UCSD-AML1 (cell line): ENCODE measurements around the gene WHAMM.

Experiments used
- DNase-seq: peaks from one replicate; lab custom pipeline; 2025; ENCODE audit not compliant: unreplicated experiment; lab: John Stamatoyannopoulos, UW

Gene WHAMM

DNA sequence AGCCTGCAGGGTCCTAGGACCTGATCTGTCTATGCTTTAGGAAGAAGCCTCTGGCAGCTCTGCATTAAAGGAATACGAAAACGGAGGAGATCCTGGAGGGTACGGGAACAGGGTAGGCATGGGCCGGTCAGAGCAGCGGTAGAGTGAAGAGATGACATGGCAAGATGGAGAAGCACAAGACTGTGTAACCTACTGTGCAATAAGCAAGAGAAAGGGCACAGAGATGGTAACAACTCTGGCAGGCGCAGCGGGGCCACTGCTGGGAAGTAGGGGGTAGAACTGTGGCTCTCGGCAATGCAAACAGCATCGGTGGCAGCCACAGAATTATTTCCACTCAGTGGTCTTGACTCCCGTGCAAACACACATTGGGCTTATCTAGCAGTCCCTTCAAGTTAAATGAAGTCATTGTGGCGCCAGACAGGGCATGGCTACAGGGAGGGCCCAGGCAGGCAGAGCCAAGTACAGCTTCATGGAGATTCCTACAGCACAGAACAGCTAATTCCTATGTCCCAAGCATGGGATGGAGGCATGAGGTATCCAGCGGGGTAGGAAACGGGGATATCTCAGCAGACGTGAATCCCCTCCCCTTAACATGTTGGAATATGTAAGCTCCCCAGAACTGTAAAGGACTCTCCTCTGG, 28.8 kb downstream of the WHAMM start:
- DNase-seq = no peak

DNA sequence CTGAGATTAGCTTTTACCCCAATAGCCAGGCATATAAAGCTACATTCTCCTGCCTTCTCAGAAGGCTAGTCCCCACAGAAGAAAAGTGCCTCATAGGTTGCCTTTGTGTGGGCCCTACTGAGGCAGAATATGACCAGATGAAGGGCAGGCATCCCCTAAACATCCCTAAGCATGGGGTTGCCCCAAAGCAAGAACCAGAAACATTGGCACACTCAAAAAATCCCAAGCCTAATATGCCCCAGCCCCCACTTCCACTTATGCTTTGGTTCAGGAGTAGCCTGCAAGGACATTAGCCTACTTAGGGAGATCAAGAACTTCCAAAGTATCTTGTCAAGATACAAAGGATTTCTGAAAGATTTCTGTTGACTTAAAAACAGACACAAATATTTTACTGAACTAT, 29.7 kb downstream of the WHAMM start:
- no peak for DNase-seq

DNA sequence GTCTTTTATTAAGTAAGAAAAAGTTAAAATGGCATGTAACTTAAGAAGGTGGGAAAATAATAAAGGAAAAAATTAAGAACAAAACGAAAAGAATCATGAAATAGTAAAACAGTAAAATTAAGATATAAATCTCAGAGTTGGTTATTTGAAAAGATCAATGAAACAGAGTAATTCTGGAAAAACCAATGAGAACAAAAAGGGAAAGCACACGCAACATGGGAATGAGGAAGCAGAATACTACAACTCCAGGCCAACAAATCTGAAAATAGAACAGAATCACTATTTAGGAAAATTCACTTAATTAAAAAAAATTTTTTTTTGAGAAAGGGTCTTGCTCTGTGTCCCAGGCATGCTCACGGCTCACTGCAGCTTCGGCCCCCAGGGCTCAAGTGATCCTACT, 30.7 kb downstream of the WHAMM start:
- DNase-seq = no peak

DNA sequence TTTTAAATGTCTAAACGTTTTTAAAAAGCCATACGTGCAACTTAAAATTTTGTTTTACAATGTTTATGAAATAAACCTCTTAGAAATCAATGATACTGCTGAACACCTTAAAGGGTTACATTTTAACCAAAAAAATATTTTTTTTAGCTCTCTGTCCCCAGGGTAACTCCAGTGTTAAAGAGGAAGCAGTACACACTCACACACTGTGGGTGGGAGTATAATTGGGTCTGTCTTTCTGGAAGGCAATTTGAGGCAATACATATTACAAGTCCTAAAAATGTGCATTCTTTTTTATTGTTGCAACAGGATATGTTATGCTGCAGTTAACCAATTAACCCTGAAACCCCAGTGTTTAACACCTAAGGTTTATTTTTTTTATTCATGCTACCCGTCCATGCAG, 34.1 kb downstream of the WHAMM start:
- no peak for DNase-seq

DNA sequence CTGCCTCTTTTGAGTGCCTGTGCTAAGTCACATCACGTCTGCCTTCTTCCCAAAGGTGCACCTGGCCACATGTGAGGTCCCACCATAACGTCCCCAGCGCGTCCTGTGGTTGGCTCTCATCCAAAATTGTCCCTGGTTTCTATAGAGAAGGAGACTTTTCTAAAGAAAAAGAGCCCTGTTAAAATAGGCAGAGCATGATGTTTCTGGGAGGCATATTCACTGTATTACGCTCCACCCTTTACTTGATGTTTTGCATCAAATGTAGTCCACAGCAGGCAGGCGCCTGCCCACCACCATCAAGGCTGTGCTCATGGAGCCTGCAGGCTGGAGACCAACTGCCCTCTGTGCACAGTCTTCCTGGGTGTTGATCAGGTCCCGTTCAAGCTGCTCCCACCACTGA, 36.3 kb downstream of the WHAMM start:
- no peak for DNase-seq

DNA sequence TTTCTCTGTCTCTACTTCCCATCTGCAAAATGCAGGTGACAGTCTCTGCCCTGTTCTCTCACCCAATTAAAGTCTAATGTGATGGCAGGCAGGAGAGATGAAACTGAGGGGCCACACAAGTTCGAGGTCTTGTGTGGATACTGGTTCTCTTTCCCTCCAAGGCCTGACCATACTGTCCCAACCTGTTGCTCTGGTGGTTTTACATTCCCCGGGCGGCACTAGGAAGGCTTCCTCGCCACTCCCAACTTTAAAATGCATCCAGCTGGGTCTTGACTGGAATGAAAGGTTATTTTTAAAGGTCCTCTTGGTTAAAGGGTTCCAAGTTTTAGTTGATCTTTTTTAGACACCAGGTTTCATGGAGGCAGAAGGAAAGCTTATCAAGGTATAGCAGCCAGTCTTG, 37.2 kb downstream of the WHAMM start:
- DNase-seq = no peak

DNA sequence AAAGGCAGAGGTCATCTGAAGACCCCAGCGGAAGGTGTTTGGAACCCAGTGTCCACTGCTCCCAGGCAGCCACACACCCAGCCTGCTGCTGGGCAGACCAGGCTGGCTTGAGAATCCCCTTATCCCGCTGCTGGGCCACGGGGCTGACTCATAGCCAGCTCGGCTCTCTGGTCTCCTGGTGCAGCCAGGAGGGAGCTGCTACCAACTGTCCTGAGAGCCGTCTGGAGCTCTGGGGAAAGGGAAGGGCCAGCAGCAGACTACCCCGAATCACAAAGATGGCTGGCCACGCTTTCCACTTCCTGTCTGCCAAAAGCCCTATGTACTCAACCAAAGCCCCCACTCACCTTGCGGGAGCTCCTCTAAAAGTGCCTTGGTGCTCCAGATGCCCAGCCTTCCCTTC, 38.3 kb downstream of the WHAMM start:
- DNase-seq = no peak

DNA sequence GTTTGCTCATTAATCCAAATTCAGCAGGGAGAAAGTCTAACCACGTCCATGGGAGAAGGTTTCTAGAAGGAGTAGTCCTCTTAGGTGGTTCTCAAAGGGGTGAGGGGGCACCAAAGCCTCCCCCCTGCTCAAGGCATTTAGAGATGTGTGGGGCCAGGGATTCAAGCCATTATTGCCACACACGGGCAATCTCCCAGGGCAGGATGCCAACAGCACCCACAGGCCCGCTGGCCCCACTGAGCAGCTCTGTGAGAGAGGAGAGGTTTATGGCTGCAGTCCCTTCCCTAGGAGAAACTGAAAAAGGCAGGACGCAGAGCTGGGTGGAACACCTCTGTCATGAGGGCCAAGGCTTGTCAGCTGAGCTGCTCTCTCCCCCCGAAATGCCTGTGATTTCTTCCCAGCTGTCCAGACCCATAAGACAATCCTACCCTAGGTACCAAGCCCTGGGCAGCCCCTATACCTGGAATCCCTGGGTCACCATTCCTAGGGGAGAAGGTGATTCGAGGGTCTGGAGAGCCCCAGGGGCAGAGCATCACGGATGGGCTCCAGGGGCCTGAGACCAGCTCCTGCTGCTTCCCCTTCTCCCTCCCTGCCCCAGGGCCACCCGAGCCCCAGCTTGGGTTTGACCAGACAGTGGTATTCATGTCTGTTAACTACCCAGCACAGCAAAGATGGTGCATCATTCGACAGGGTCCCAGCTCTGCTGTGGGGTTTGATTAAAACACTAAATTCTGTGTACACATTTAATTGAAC, 39.0 kb downstream of the WHAMM start:
- no peak for DNase-seq

DNA sequence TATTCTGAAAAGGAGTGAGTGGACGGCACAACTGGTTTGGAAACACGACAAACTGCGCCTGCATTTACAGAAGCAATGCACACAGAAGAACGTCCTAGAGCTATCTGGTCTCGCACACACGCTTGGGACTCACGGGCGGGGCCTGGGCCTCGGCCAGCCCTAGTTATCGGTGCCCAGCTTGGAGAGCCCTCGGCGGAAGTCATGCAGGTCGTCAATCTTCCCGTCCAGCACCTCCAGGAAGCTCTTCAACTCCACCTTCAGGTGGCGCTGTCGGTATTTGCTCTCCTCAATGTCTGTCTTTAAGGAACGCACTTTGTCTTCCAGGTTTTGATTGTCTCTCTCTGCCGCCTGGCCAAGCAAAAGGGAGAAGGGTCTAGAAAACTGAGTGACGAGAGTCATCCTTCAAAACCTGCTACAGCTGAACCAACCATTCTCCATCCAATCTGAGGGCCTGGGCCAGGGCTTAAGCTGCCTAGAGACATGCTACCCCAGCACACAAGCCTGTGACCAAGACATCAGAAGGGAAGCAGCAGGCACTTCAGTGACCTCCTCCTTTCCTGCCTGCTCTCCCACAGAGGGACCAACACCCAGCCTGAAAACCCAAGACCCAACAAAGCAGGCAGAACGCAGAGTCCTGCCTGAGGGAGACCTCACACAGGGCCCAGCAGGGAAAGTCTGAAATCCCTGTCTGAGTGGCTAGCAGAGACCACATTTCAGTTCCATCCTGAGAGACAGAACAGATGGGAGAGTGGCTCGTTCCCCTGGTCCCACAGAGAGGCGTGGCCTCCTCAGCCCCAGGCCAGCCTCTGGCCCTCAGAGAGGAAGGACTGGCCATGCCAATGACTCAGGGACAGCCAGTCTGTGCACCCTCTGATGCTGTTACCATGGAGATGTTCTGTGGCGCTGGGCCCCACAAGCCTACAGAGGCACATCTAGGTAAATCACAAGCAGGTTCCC, 40.4 kb downstream of the WHAMM start:
- peak; percentile 70 for DNase-seq

DNA sequence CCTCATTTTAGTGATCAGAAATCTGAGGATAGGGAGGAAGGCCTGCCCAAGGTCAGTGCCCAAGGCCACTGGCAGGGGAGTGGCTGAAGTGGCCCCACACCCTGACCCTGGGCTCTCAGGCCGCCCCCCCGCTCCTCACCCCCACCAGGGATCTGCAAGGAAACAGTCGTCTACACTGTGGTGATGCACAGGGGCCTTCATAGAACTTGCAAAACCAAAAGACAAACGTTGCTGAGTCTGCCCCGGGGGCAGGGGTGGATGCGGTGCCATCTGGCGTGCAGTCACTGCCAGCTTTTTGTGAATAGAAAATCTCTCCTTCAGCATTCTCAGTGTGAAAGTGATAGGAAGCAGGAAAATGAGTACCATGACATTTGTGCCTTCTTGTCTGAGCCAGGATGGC, 41.3 kb downstream of the WHAMM start:
- DNase-seq = no peak

DNA sequence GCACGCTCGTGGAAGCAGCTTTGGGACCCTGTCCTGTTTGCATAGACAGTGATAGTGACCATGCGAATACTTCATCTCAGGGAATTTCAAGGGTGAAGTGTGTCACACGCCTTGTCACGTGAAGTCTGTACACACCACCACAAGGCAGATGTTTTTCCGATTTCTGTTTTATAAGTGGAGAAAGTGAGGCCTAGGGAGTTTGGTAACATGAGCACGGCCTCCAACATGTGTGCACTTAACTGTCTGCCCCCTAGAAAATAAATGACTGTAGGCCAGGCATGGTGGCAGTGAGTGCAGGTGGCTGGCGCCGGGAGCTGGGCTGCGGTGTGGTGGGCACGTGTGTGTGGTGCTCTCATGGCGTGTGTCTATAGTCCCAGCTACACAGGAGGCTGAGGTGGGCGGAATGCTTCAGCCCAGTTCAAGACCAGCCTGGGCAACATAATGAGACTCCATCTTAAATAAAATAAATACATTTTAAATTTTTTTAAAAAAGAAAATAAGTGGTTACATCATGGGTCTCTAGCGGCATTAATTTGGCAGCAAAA, 42.0 kb downstream of the WHAMM start:
- DNase-seq = no peak

DNA sequence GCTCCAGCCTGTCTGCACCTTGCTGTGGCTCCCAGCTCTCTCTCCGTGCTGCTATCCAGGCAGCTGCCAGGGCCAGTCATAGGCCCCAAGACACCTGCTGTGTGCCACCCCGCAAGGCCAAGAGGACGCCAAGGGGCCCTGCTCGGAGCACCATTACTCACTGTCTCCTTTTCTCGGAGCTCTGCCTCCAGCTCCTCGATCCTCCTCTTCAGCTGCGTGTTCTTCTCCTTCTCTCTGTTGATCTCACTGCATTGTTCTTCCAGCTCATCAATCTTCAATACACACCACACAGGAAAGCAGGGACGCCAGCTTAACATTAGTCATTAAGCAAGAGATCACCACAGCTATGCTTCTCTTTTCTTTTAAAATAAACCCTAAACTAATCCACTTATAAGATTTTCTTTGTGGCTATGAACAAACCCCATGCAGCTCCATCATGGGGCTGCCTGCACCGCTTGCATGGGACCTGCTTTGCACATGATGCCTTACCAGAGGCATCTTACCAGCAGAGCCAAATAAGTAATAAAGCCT, 42.6 kb downstream of the WHAMM start:
- no peak for DNase-seq

DNA sequence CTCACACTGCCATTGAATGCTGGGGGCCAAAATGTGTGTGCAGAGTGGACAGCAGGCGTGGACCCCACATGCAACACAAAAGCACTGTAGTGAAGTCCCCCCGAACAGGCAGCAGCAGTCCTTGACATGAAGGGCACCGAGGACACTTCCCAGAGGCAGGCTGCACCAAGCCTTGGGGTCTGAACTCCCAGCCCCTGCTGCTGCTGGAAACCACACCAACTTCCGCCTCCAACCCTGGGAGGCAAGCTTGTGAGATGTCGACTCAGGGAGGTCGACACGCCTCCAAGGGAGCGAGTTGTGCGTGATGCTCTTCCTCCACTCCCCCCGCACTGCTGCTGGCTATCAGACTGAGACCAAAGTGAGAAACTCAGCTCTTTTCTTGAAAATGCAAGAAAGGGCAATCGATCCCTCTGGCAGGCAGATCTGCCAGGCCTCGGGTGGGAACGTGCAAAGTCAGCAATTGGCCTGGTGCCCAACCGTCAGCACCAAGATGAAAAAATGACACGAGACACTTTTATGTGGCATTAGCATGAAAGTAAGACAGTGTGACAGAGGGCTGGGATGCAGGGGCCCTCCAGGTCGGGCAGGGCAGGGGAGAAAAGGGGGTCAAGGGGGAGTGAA, 43.6 kb downstream of the WHAMM start:
- DNase-seq = no peak

DNA sequence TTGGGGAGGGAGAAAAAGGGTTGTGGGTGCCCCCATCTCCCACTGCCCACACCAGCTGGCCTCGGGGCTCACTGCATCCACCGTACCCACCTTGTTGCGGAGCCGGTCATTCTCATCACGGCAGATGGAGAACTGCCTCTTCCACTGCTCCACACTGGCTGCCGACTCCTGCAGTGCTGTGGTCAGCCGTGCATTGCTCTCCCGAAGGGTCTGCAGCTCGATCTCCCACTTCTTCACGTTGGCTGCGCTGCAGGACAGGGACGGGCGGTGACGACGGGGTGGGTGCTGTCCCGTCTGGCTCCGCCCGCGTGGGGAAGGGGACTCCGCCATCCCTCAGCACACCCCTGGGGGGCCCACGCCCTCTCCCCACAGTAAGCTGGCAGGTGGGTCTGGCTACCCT, 45.1 kb downstream of the WHAMM start:
- no peak for DNase-seq

DNA sequence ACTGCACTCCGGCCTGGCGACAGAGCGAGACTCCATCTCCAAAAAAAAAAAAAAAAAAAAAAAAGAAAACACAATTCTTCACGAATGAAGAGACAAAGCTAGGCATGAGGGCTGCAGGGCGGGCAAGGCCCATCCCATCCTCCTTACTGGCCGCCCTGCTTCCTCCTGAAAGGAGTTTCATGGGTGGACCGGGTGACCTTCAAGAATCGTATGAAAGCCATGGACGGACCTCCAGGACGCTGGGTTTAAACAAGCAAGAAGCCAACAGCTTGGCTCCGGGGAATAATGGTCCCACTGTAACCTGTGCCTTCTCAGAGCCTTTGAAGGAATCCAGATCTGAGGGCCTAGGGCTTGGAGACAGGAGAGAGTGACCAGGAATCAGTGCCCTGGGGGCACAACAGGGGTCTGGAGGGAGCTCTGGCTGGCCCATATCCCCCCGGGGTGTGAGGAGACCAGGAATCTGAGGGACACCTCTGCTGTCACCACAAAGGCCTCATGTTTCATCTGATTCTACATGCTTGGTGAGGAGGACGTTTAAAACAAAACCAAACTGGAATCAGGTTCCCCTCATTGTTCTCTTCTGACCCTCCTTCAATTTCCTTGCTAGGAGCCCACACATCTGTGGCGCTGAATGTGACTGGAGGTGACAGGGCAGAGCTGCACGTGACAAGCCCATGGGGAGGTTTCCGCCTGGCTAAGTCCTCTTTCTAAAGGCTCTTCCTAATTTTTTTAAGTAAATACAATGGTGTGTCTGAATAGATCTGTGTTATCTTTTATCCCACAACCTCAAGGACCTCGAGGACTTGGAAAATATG, 46.1 kb downstream of the WHAMM start:
- DNase-seq = peak; percentile 57

DNA sequence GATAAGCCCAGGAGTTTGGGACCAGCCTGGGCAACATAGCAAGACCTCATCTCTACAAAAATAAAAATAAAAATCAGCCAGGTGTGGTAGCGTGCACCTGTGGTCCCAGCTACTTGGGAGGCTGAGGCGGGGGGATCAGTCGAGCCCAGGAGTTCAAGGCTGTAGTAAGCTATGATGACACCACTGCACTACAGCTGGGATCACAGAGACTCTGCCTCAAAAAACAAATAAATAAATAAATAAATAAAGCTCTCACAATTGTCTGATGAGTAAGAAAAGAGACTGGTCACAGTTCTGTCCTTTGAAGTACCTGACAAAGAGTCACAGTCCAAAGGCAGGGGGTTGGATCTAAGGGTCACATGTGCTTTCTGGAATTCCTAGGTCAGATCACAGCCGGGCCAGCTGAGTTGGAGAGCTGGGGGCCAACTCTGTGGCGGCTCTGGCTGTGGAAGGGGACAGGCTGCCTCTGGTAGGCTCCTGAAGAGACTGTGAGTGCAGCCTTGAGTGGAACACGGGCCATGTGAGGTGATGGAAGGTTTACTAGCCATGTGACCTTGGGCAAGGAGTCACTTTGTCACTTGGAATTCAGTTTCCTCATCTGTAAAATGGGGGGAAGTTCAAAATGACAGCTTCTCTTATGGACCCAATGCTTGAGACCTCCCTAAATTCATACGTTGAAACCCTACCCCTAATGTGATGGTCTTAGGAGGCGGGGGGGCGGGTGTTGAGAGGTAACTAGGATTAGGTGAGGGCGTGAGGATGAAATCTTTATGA, 47.2 kb downstream of the WHAMM start:
- DNase-seq = no peak

DNA sequence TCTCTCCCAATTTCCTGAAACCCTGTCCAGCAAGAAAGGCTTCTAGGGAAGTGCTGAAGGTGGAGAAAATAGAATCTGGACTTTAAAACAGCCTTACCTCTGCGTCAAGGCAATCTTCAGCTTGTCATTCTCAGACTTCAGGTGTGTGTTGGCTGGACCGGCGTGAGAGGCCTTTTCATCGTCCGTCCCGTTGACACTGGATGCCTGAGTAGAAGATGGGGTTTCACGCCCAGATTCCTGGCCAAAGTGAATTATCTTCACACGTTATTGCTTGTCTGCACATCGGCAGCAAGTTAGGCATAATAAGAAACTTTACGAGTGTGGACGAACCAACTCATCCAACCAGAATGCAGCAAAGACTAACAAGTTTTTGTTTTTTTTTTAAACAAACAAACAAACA, 49.5 kb downstream of the WHAMM start:
- no peak for DNase-seq

DNA sequence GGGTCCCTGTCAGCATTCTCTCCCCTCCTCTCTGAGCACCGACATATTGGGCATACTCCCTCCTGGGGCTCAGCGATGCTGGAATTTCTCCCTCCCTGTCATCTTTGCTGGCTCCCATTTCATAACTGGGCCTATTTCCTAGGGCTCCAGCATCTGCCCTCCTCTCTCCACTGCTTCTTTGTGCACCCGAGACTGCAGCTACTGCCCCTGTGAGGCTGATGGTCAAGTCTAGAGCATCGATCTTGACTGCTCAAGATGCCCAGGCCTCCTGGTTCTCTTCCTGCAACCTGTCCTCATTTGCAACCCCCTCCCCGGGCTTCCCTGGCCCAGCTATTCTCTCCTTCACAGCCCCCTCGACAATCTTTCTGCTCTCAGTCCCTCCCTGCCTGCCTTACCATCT, 53.5 kb downstream of the WHAMM start:
- no peak for DNase-seq

DNA sequence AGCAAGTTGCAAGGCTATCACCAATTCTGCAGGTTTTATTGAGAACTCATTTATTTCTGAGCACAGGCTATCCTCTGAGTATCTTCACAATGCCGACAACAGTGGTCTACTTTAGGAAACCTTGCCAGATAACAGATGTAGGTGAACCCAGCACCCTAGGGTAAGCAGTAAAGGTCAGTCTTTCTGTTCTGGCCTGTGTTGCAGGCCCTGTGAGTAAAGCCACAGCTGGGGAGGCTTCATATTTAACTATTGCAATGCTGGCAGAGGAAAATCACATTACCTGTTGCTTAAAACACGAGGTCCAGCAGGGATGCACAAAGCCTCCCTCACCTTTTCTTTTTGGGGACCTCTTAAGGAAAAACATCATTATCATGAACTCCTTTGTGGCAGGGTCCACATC, 55.5 kb downstream of the WHAMM start:
- no peak for DNase-seq
